8988T (cell line): ENCODE data around the gene IRF6.
"Not testable (repeated sequence)": the region's sequence is repeated elsewhere in the genome, so short reads cannot be mapped to it uniquely, and the experiment has no call there.

Experiments
- DNase-seq: peaks from one replicate; pipeline ENCODE4 v3.0.0; 2011

The IRF6 gene

GRCh38 chr1:209822706-209823105, 16.8 kb upstream of the IRF6 start:
- no peak for DNase-seq

GRCh38 chr1:209820986-209821385, 15.0 kb upstream of the IRF6 start:
- DNase-seq = no peak

- DNase-seq = no peak
Measured at GRCh38 chr1:209819058-209819457, 13.1 kb upstream of the IRF6 start.

- DNase-seq = no peak
Measured at GRCh38 chr1:209817691-209818090, 11.7 kb upstream of the IRF6 start.

GRCh38 chr1:209816923-209817322, 11.0 kb upstream of the IRF6 start:
- no peak for DNase-seq

- DNase-seq = no peak
Measured at GRCh38 chr1:209815931-209816341, 10.0 kb upstream of the IRF6 start.

GRCh38 chr1:209815490-209815889, 9.5 kb upstream of the IRF6 start:
- no peak for DNase-seq

GRCh38 chr1:209813902-209814301, 8.0 kb upstream of the IRF6 start:
- DNase-seq = no peak

- no peak for DNase-seq
Measured at GRCh38 chr1:209810783-209811182, 4.8 kb upstream of the IRF6 start.

- no peak for DNase-seq
Measured at GRCh38 chr1:209809611-209810010, 3.7 kb upstream of the IRF6 start.

GRCh38 chr1:209808059-209808581, 2.2 kb upstream of the IRF6 start:
- DNase-seq = no peak

GRCh38 chr1:209807509-209807908, 1.6 kb upstream of the IRF6 start:
- no peak for DNase-seq

- no peak for DNase-seq
Measured at GRCh38 chr1:209805341-209805781, 581 bp downstream of the IRF6 start.

GRCh38 chr1:209803568-209803967, 2.4 kb downstream of the IRF6 start:
- no peak for DNase-seq

- DNase-seq = no peak
Measured at GRCh38 chr1:209802780-209803152, 3.2 kb downstream of the IRF6 start.

GRCh38 chr1:209802117-209802779, 3.7 kb downstream of the IRF6 start:
- DNase-seq = no peak

- no peak for DNase-seq
Measured at GRCh38 chr1:209800984-209801834, 4.7 kb downstream of the IRF6 start.

GRCh38 chr1:209797978-209798639, 7.8 kb downstream of the IRF6 start:
- DNase-seq = no peak

- not testable (repeated sequence) for DNase-seq
Measured at GRCh38 chr1:209793711-209794110, 12.2 kb downstream of the IRF6 start.

- no peak for DNase-seq
Measured at GRCh38 chr1:209791920-209792319, 14.0 kb downstream of the IRF6 start.

GRCh38 chr1:209790286-209791193, 15.4 kb downstream of the IRF6 start:
- no peak for DNase-seq

GRCh38 chr1:209789245-209789644, 16.7 kb downstream of the IRF6 start:
- DNase-seq = no peak
